HCT116 (cell line): Measurements from ENCODE around the gene RPH3AL. TPM values are rescaled to one million over a fixed set of nuclear protein-coding genes. Genes with fewer than 3 reads are reported as not detected.

Experiments used
- ATAC-seq: fragments of 200-7000 bp; cut with Tn5 transposase; 2 replicates; pipeline ENCODE4 v1.9.1; 2020; ENCODE audit warnings: mild to moderate bottlenecking, moderate library complexity
- BruUV-seq: library from RNA; stranded (reverse); fragments of 400-500 nt; replicated peaks from 2 replicates; lab custom pipeline; 2021; lab: Mats Ljungman, UMichigan
- CTCF ChIA-PET: fragments of 300-600 bp; sonication (Branson Sonifier 250); formaldehyde crosslinking; loops from one replicate; lab custom pipeline; 2021; ENCODE audit warnings: antibody characterized with exemption; lab: Charles Lee
- POLR2A ChIA-PET: fragments of 300-600, 350-600 bp; sonication (Branson Sonifier 250); formaldehyde crosslinking; loops from one replicate; lab custom pipeline; 2021; ENCODE audit warnings: antibody characterized with exemption; lab: Charles Lee
- RAD21 ChIA-PET, 2 experiments: fragments of 300-600 bp; sonication (Branson Sonifier 250); formaldehyde crosslinking; loops; one replicate each; lab custom pipeline; 2023; ENCODE audit warnings: low total read pairs in 2 of 2; ENCODE audit not compliant: uncharacterized antibody in 2 of 2, unreplicated experiment in 2 of 2, low non-redundant PET in 1 of 2; lab: Charles Lee
- DNase-seq: peaks from one replicate; pipeline ENCODE4 v3.0.0-alpha.2; 2010; ENCODE audit warnings: low read depth, low spot score
- H2AFZ ChIP-seq: fragments of 200-600 bp; shearing (Covaris generic), sonication (generic); 2 replicates; pipeline ENCODE4 v1.6.1; 2017; ENCODE audit warnings: low read depth, mixed run types, mixed read lengths, antibody characterized with exemption, low read length; ENCODE audit not compliant: poor library complexity, severe bottlenecking
- H3K27ac ChIP-seq: 2 replicates; pipeline ENCODE4 v1.5.1; 2012; ENCODE audit warnings: low read depth, low read length
- H3K27me3 ChIP-seq: fragments of 200-600 bp; sonication (generic); 2 replicates; pipeline ENCODE4 v1.6.1; 2016; ENCODE audit warnings: mixed run types, low read length, mixed read lengths; ENCODE audit not compliant: insufficient read depth
- H3K36me3 ChIP-seq, 2 experiments: fragments of 200-500 bp in 1 of 2; fragments of 200-600 bp in 1 of 2; sonication (Bioruptor generic) in 1 of 2; sonication (generic) in 1 of 2; 2 replicates each; pipeline versions ENCODE4 v1.5.1 to v1.6.1; 2014 to 2016; ENCODE audit warnings: low read length in 2 of 2, inconsistent platforms in 1 of 2, mixed read lengths in 1 of 2, mixed run types in 1 of 2; ENCODE audit not compliant: insufficient read depth in 2 of 2, control insufficient read depth in 1 of 2
- H3K4me1 ChIP-seq, 2 experiments: fragments of 200-600 bp in 1 of 2; sonication (generic) in 1 of 2; 2 replicates each; pipeline versions ENCODE4 v1.5.1 to v1.6.1; 2012 to 2017; ENCODE audit warnings: low read length in 2 of 2, inconsistent platforms in 1 of 2, mild to moderate bottlenecking in 1 of 2, mixed read lengths in 1 of 2, mixed run types in 1 of 2, moderate library complexity in 1 of 2; ENCODE audit not compliant: insufficient read depth in 2 of 2, control insufficient read depth in 1 of 2
- H3K4me2 ChIP-seq: fragments of 200-600 bp; sonication (generic); 2 replicates; pipeline ENCODE4 v1.6.1; 2017; ENCODE audit warnings: mixed run types, low read length, mixed read lengths
- H3K4me3 ChIP-seq, 2 experiments: fragments of 200-600 bp in 1 of 2; sonication (generic) in 1 of 2; replicated peaks in 1 of 2; 2 replicates each; pipeline ENCODE4 v1.5.1; 2011 to 2016; ENCODE audit warnings: low read length in 2 of 2, control low read depth in 1 of 2, low read depth in 1 of 2, mild to moderate bottlenecking in 1 of 2, mixed read lengths in 1 of 2, mixed run types in 1 of 2
- H3K79me2 ChIP-seq: fragments of 200-600 bp; sonication (generic); 2 replicates; pipeline ENCODE4 v1.6.1; 2017; ENCODE audit warnings: mild to moderate bottlenecking, mixed run types, low read length, moderate library complexity, mixed read lengths; ENCODE audit not compliant: insufficient read depth
- H3K9ac ChIP-seq: fragments of 200-600 bp; sonication (generic); 2 replicates; pipeline ENCODE4 v1.6.1; 2016; ENCODE audit warnings: low read length, mixed read lengths
- H3K9me2 ChIP-seq: fragments of 200-600 bp; sonication (generic), shearing (Covaris generic); 2 replicates; pipeline ENCODE4 v1.6.1; 2017; ENCODE audit warnings: mixed run types, mild to moderate bottlenecking, moderate library complexity; ENCODE audit not compliant: insufficient read depth
- H3K9me3 ChIP-seq, 2 experiments: fragments of 200-500 bp in 1 of 2; fragments of 200-600 bp in 1 of 2; sonication (Bioruptor generic) in 1 of 2; sonication (generic) in 1 of 2; 2 replicates each; pipeline ENCODE4 v1.6.1; 2014 to 2017; ENCODE audit warnings: low read length in 2 of 2, mixed read lengths in 2 of 2, inconsistent platforms in 1 of 2, low read depth in 1 of 2, mild to moderate bottlenecking in 1 of 2, mixed run types in 1 of 2, moderate library complexity in 1 of 2; ENCODE audit not compliant: control insufficient read depth in 1 of 2, insufficient read depth in 1 of 2
- H4K20me1 ChIP-seq: fragments of 200-600 bp; sonication (generic), shearing (Covaris generic); 2 replicates; pipeline ENCODE4 v1.6.1; 2017; ENCODE audit warnings: mixed run types, mild to moderate bottlenecking, moderate library complexity; ENCODE audit not compliant: insufficient read depth
- CEBPB ChIP-seq: IDR thresholded peaks from 2 replicates; pipeline ENCODE4 v1.6.1; 2012; ENCODE audit warnings: low read depth
- EGR1 ChIP-seq: IDR thresholded peaks from 2 replicates; pipeline ENCODE4 v1.6.1; 2012; ENCODE audit warnings: low read depth
- ELF1 ChIP-seq: IDR thresholded peaks from 2 replicates; pipeline ENCODE4 v1.6.1; 2012; ENCODE audit warnings: low read depth, borderline replicate concordance
- EZH2 ChIP-seq: fragments of 200-600 bp; sonication (generic); IDR thresholded peaks from 2 replicates; pipeline ENCODE4 v1.6.1; 2017; ENCODE audit warnings: antibody characterized with exemption, mixed run types
- EZH2phosphoT487 ChIP-seq: fragments of 200-600 bp; IDR thresholded peaks from 2 replicates; pipeline ENCODE4 v1.6.1; 2018; ENCODE audit warnings: antibody characterized with exemption, borderline replicate concordance
- FOSL1 ChIP-seq: IDR thresholded peaks from 2 replicates; pipeline ENCODE4 v1.6.1; 2012; ENCODE audit warnings: low read depth
- JUND ChIP-seq: IDR thresholded peaks from 2 replicates; pipeline ENCODE4 v1.6.1; 2012
- POLR2A ChIP-seq: IDR thresholded peaks from 2 replicates; pipeline ENCODE4 v1.7.0; 2011; ENCODE audit warnings: borderline replicate concordance; ENCODE audit not compliant: insufficient read depth, insufficient read length; ENCODE audit errors: extremely low read depth
- SIN3A ChIP-seq: IDR thresholded peaks from 2 replicates; pipeline ENCODE4 v1.6.1; 2012; ENCODE audit warnings: low read depth
- SP1 ChIP-seq: IDR thresholded peaks from 2 replicates; pipeline ENCODE4 v1.6.1; 2012; ENCODE audit warnings: low read depth
- SRF ChIP-seq: IDR thresholded peaks from 2 replicates; pipeline ENCODE4 v1.6.1; 2012; ENCODE audit warnings: low read depth
- TCF7L2 ChIP-seq: IDR thresholded peaks from 2 replicates; pipeline ENCODE4 v1.7.0; 2011; ENCODE audit warnings: borderline replicate concordance, inconsistent platforms; ENCODE audit not compliant: insufficient read depth, insufficient read length; ENCODE audit errors: extremely low read depth
- YY1 ChIP-seq: IDR thresholded peaks from 2 replicates; pipeline ENCODE4 v1.6.1; 2011; ENCODE audit warnings: low read length, low read depth, moderate library complexity, mild to moderate bottlenecking; ENCODE audit not compliant: insufficient replicate concordance; ENCODE audit errors: extremely low read depth
- ZBTB33 ChIP-seq: IDR thresholded peaks from 2 replicates; pipeline ENCODE4 v1.6.1; 2011; ENCODE audit warnings: mild to moderate bottlenecking, low read length, moderate library complexity; ENCODE audit not compliant: insufficient replicate concordance; ENCODE audit errors: extremely low read depth
- ZFX ChIP-seq: fragments of 450-650 bp; IDR thresholded peaks from 2 replicates; pipeline ENCODE4 v1.6.1; 2017
- ZNF274 ChIP-seq: fragments of 200-500 bp; sonication (Bioruptor generic); IDR thresholded peaks from 2 replicates; pipeline ENCODE4 v1.6.1; 2014; ENCODE audit warnings: mild to moderate bottlenecking, low read depth, low read length, inconsistent platforms
- intact Hi-C: fragments of 100-400 bp; cut with micrococcal nuclease; formaldehyde crosslinking; loops from 2 replicates; pipeline ENCODE4 v1.10.0; 2022
- total RNA-seq: library from RNA; stranded (reverse); gene quantifications from one replicate; pipeline ENCODE4 v1.2.1, GENCODE V29; 2021; ENCODE audit not compliant: unreplicated experiment
- TF ChIP-seq, protein P1 (sequence below), 3 experiments: fragments of 200-600 bp in 1 of 3; sonication (generic) in 1 of 3; IDR thresholded peaks in 2 of 3; conservative IDR thresholded peaks in 1 of 3; 2 replicates each; pipeline ENCODE4 v1.5.1; 2012 to 2017; ENCODE audit warnings: low read depth in 2 of 3, low read length in 2 of 3, antibody characterized with exemption in 1 of 3, borderline replicate concordance in 1 of 3, control low read depth in 1 of 3, mild to moderate bottlenecking in 1 of 3, mixed read lengths in 1 of 3, mixed run types in 1 of 3, moderate library complexity in 1 of 3; ENCODE audit not compliant: insufficient read depth in 1 of 3

RPH3AL gene
- total RNA-seq, 1 experiment from 2014 or later = 17.0 TPM

GRCh38 chr17:304461-304860 lies 48.1 kb downstream of the RPH3AL start:
- Histone ChIP-seq H3K27ac (no peak overlapping the region), H3K9me3 (no peaks in the 10 kb centered on the region), H3K4me3 (no peak overlapping the region), H3K4me2 (no peak overlapping the region), H4K20me1 (no peaks in the 10 kb centered on the region), H3K9ac (no peak overlapping the region), H3K27me3 (no peaks in the 10 kb centered on the region), H3K9me2 (no peaks in the 10 kb centered on the region), H3K79me2 (no peaks in the 10 kb centered on the region), H2AFZ (no peak overlapping the region), H3K4me1 (no peaks in the 10 kb centered on the region), H3K36me3 (no peaks in the 10 kb centered on the region)
- ChIA-PET POLR2A (no interaction called here), CTCF (no interaction called here), RAD21 (no interaction called here)
- intact Hi-C loops = no loop called here
- ATAC-seq (no peak), DNase-seq (no peak)
- BruUV-seq = no TSS peak
- TF ChIP-seq YY1 (no peak), ZNF274 (no peak), CEBPB (no peak), SIN3A (no peak), JUND (no peak), ELF1 (no peak), ZBTB33 (no peak), FOSL1 (no peak), ZFX (no peak), TCF7L2 (no peak), SRF (no peak), EZH2phosphoT487 (no peak), EGR1 (no peak), SP1 (no peak), EZH2 (no peak), POLR2A (no peak)
- TF ChIP-seq, protein P1, sequence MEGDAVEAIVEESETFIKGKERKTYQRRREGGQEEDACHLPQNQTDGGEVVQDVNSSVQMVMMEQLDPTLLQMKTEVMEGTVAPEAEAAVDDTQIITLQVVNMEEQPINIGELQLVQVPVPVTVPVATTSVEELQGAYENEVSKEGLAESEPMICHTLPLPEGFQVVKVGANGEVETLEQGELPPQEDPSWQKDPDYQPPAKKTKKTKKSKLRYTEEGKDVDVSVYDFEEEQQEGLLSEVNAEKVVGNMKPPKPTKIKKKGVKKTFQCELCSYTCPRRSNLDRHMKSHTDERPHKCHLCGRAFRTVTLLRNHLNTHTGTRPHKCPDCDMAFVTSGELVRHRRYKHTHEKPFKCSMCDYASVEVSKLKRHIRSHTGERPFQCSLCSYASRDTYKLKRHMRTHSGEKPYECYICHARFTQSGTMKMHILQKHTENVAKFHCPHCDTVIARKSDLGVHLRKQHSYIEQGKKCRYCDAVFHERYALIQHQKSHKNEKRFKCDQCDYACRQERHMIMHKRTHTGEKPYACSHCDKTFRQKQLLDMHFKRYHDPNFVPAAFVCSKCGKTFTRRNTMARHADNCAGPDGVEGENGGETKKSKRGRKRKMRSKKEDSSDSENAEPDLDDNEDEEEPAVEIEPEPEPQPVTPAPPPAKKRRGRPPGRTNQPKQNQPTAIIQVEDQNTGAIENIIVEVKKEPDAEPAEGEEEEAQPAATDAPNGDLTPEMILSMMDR (IDR thresholded peaks at IDR 0.05 in 2 of 3, conservative IDR thresholded peaks at IDR 0.05 in 1 of 3; ENCODE audit: borderline replicate concordance in 1 of 3, insufficient read depth in 1 of 3, low read depth in 2 of 3, low read length in 2 of 3) = no peak
